ENCODE results near the gene P2RY6. TPM values are rescaled to one million over a fixed set of nuclear protein-coding genes. Genes with fewer than 3 reads are reported as not detected.
A peak's percentile ranks its signal among the peaks of the same experiment; 100 is the strongest.

P2RY6 gene
- total RNA-seq, 1 donor from 2014 or later = 0.74 TPM

GRCh38 chr11:73324665-73325035 lies 52.5 kb downstream of the P2RY6 start:
- peaks cover 20% of the 10 kb centered on the region for H3K36me3 Mint-ChIP-seq (ENCODE audit: low read depth, unreplicated experiment)
- DNase-seq (ENCODE audit: low spot score) = no peak
- H3K27ac Mint-ChIP-seq (ENCODE audit: unreplicated experiment) = no peak overlapping the region
- H3K27me3 Mint-ChIP-seq (ENCODE audit: unreplicated experiment) = peaks cover 16% of the 10 kb centered on the region
- H3K4me3 Mint-ChIP-seq (ENCODE audit: unreplicated experiment) = peak overlapping the region; percentile 71
- TF ChIP-seq CTCF (IDR thresholded peaks at IDR 0.05; ENCODE audit: unreplicated experiment) = no peak
- H3K9me3 Mint-ChIP-seq (ENCODE audit: unreplicated experiment) = no peaks in the 10 kb centered on the region
- H3K4me1 Mint-ChIP-seq (ENCODE audit: unreplicated experiment) = peaks cover 55% of the 10 kb centered on the region

GRCh38 chr11:73325036-73325981 lies 53.2 kb downstream of the P2RY6 start:
- H3K4me1 Mint-ChIP-seq (ENCODE audit: unreplicated experiment) = peaks cover 51% of the 10 kb centered on the region

GRCh38 chr11:73326929-73327811 lies 55.0 kb downstream of the P2RY6 start:
- Mint-ChIP-seq H3K9me3 (ENCODE audit: unreplicated experiment) (no peaks in the 10 kb centered on the region), H3K27me3 (ENCODE audit: unreplicated experiment) (peaks cover 18% of the 10 kb centered on the region), H3K4me1 (ENCODE audit: unreplicated experiment) (peaks cover 49% of the 10 kb centered on the region), H3K27ac (ENCODE audit: unreplicated experiment) (no peak overlapping the region), H3K36me3 (ENCODE audit: low read depth, unreplicated experiment) (peaks cover 18% of the 10 kb centered on the region), H3K4me3 (ENCODE audit: unreplicated experiment) (no peak overlapping the region)
- no peak for DNase-seq (ENCODE audit: low spot score)
- TF ChIP-seq CTCF (IDR thresholded peaks at IDR 0.05; ENCODE audit: unreplicated experiment) = no peak

More at GRCh38 chr11:73325036-73325981, 53.2 kb downstream of the P2RY6 start:
- Mint-ChIP-seq H3K9me3 (ENCODE audit: unreplicated experiment) (no peaks in the 10 kb centered on the region), H3K4me3 (ENCODE audit: unreplicated experiment) (peak overlapping the region; percentile 71), H3K36me3 (ENCODE audit: low read depth, unreplicated experiment) (peaks cover 16% of the 10 kb centered on the region), H3K27ac (ENCODE audit: unreplicated experiment) (no peak overlapping the region), H3K27me3 (ENCODE audit: unreplicated experiment) (peaks cover 17% of the 10 kb centered on the region)
- no peak for TF ChIP-seq CTCF (IDR thresholded peaks at IDR 0.05; ENCODE audit: unreplicated experiment)
- DNase-seq (ENCODE audit: low spot score) = no peak

- H3K9me3 Mint-ChIP-seq (ENCODE audit: unreplicated experiment) = no peaks in the 10 kb centered on the region
- H3K4me3 Mint-ChIP-seq (ENCODE audit: unreplicated experiment) = no peak overlapping the region
- H3K27me3 Mint-ChIP-seq (ENCODE audit: unreplicated experiment) = peaks cover 17% of the 10 kb centered on the region
- H3K27ac Mint-ChIP-seq (ENCODE audit: unreplicated experiment) = no peak overlapping the region
- H3K36me3 Mint-ChIP-seq (ENCODE audit: low read depth, unreplicated experiment) = peaks cover 20% of the 10 kb centered on the region
- TF ChIP-seq CTCF (IDR thresholded peaks at IDR 0.05; ENCODE audit: unreplicated experiment) = no peak
- peaks cover 49% of the 10 kb centered on the region for H3K4me1 Mint-ChIP-seq (ENCODE audit: unreplicated experiment)
- no peak for DNase-seq (ENCODE audit: low spot score)
Measured at GRCh38 chr11:73327812-73328364, 55.8 kb downstream of the P2RY6 start.
